ENCODE measurements around the gene LYSMD2. TPM values are rescaled to one million over a fixed set of nuclear protein-coding genes. Genes with fewer than 3 reads are reported as not detected.
A peak's percentile ranks its signal among the peaks of the same experiment; 100 is the strongest.

LYSMD2 gene
- total and polyA plus RNA-seq, 9 of the 15 experiments (the other 6 are each of a cell fraction or from before 2014, with no cell fraction given) = 4.3 to 30.3 (median 9.8) TPM

DNA sequence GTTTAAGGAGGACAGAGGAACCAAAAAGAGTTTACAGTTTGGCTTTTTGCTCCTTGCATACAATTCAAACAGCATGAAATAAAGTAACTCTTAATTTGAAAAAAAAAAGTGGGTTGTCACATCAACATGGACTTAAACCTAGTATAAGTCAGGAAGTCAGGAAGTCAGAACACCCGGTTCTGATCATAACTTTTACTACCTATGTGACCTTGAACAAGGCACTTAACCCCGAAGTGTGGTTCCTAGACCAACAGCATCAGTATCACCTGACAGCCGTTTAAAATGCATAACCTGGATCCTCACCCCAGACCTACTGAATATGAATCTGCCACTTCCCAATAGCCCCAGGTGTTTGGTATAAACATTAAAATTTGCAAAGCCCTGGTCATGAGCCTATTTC lies 18.7 kb downstream of the LYSMD2 start:
- CTCF ChIA-PET (ENCODE audit: low intra/inter-chr PET ratio) = no interaction called here
- peaks cover 30% of the 10 kb centered on the region; the same call in 2 of the 3 replicates for H3K36me3 ChIP-seq (ENCODE audit: control insufficient read depth, insufficient read depth, low read length)
- POLR2A ChIA-PET = interaction anchor here (1.1 kb wide), 1 partner anchor 16 kb away, joined by 3 read pairs; no protein-coding TSS in a partner anchor

DNA sequence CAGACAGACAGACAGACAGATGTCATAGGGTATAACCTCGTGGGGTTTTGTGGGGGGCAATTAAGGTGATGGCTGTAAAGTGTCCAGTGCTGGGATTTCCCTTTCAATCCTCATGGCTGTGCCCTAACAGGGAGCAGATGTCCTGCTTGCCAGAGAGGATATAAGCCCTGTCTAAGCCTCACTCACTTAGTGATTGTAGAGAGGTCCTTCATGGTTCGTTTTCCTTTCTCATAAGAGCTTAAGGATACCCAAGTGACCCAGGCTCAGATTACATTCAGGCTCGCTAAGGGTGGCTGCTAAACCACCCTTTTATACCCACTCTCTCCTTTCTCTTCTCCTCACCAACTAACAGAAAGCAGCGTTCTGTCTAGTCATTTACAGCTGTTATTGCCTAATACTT lies 19.2 kb downstream of the LYSMD2 start:
- no peak for FAIRE-seq

More for the DNA sequence above, 18.7 kb downstream of the LYSMD2 start:
- FAIRE-seq (no peak), ATAC-seq (no peak), DNase-seq (ENCODE audit: extremely low read depth in 1 of 4, low spot score in 3 of 4) (no peak)
- WGBS (ENCODE audit: insufficient coverage, low coverage, missing lambda C conversion rate) = 43% methylated on average over 3 of the region's 3 CpGs
- Histone ChIP-seq H3K79me2 (ENCODE audit: control insufficient read depth, insufficient read depth, low read length) (no peaks in the 10 kb centered on the region), H2AFZ (ENCODE audit: low read depth, low read length) (no peak overlapping the region), H3K9me1 (ENCODE audit: control insufficient read depth, insufficient read depth, low read length) (no peaks in the 10 kb centered on the region), H3K9ac (ENCODE audit: insufficient read depth in 1 of 2, low read depth in 2 of 2, low read length in 2 of 2) (no peak overlapping the region), H3K4me3 (no peak overlapping the region), H3K27me3 (ENCODE audit: control insufficient read depth in 2 of 2, insufficient read depth in 2 of 2, low read length in 2 of 2) (no peaks in the 10 kb centered on the region), H4K20me1 (replicated peaks; ENCODE audit: control insufficient read depth, insufficient read depth, low read length) (no peaks in the 10 kb centered on the region), H3K4me2 (ENCODE audit: insufficient read depth, low read length) (no peak overlapping the region), H3K4me1 (replicated peaks in 1 of 2; ENCODE audit: control insufficient read depth in 2 of 2, insufficient read depth in 2 of 2, low read length in 2 of 2) (peaks cover 0 to 10% of the 10 kb centered on the region in 2 experiments; a peak in 2 of 5 replicates), H3K27ac (ENCODE audit: extremely low read depth, low read depth, low read length) (no peak overlapping the region), H3K9me3 (replicated peaks; ENCODE audit: control insufficient read depth, insufficient read depth, low read depth, low read length) (no peaks in the 10 kb centered on the region)
- no TSS peak for BruUV-seq (replicated peaks)
- in situ Hi-C loops (cut with MboI) (no loop called here), intact Hi-C loops (cut with micrococcal nuclease) (no loop called here)
- TF ChIP-seq ETS2 (tag; IDR thresholded peaks at IDR 0.05; ENCODE audit: borderline replicate concordance, poor library complexity, severe bottlenecking) = no peak
- TF ChIP-seq NR2C1 (IDR thresholded peaks at IDR 0.05) = no peak
- no peak for TF ChIP-seq NR2C1 (tag; IDR thresholded peaks at IDR 0.05)
- no peak for TF ChIP-seq ZFP1 (CRISPR knock-in tag; IDR thresholded peaks at IDR 0.05)
- TF ChIP-seq KDM2B (CRISPR knock-in tag; IDR thresholded peaks at IDR 0.05) = no peak
- TF ChIP-seq DPF2 (IDR thresholded peaks at IDR 0.05) = no peak

More for the DNA sequence above, 19.2 kb downstream of the LYSMD2 start:
- TF ChIP-seq CEBPG (CRISPR knock-in tag; IDR thresholded peaks at IDR 0.05) (no peak), CEBPG (tag; conservative IDR thresholded peaks at IDR 0.05 in 1 of 2, IDR thresholded peaks at IDR 0.05 in 1 of 2) (0 out of 4 replicates have a peak, but pooled peaks of 1 of the 2 experiments have one; percentile 37), ZNF384 (IDR thresholded peaks at IDR 0.05; ENCODE audit: low read depth, low read length) (no peak), CEBPB (tag; IDR thresholded peaks at IDR 0.05) (peak; percentile 79)
- intact Hi-C loops (cut with micrococcal nuclease) = no loop called here
- H3K9me1 ChIP-seq (ENCODE audit: control insufficient read depth, insufficient read depth, low read length) = no peaks in the 10 kb centered on the region
- no peaks in the 10 kb centered on the region for H3K79me2 ChIP-seq (ENCODE audit: control insufficient read depth, insufficient read depth, low read length)
- DNase-seq (ENCODE audit: extremely low read depth in 1 of 4, low spot score in 3 of 4) (no peak), ATAC-seq (peak; percentile 36; the same call in 1 of the 3 replicates)
- H3K9me3 ChIP-seq (replicated peaks; ENCODE audit: control insufficient read depth, insufficient read depth, low read depth, low read length) = no peaks in the 10 kb centered on the region
- no TSS peak for BruUV-seq (replicated peaks)
- POLR2A ChIA-PET = interaction anchor here (0.6 kb wide), 1 partner anchor 171 kb away, joined by 3 read pairs; no protein-coding TSS in a partner anchor
- peaks cover 0 to 10% of the 10 kb centered on the region in 2 experiments; a peak in 2 of 5 replicates for H3K4me1 ChIP-seq (replicated peaks in 1 of 2; ENCODE audit: control insufficient read depth in 2 of 2, insufficient read depth in 2 of 2, low read length in 2 of 2)
- H3K4me3 ChIP-seq = no peak overlapping the region
- no peak overlapping the region for H3K27ac ChIP-seq (ENCODE audit: extremely low read depth, low read depth, low read length)
- H2AFZ ChIP-seq (ENCODE audit: low read depth, low read length) = no peak overlapping the region
- CTCF ChIA-PET (ENCODE audit: low intra/inter-chr PET ratio) = no interaction called here
- H4K20me1 ChIP-seq (replicated peaks; ENCODE audit: control insufficient read depth, insufficient read depth, low read length) = no peaks in the 10 kb centered on the region
- no peak overlapping the region for H3K4me2 ChIP-seq (ENCODE audit: insufficient read depth, low read length)
- in situ Hi-C loops (cut with MboI) = no loop called here
- 37% methylated on average over 4 of the region's 4 CpGs for WGBS (ENCODE audit: insufficient coverage, low coverage, missing lambda C conversion rate)
- no peaks in the 10 kb centered on the region for H3K27me3 ChIP-seq (ENCODE audit: control insufficient read depth in 2 of 2, insufficient read depth in 2 of 2, low read length in 2 of 2)
- no peak overlapping the region for H3K9ac ChIP-seq (ENCODE audit: insufficient read depth in 1 of 2, low read depth in 2 of 2, low read length in 2 of 2)
- peaks cover 30% of the 10 kb centered on the region; the same call in 2 of the 3 replicates for H3K36me3 ChIP-seq (ENCODE audit: control insufficient read depth, insufficient read depth, low read length)

Data from K562 (cell line).